Activated T-helper 9 cell treated with anti-CD3 and anti-CD28 coated beads, Interleukin-2, amount 50 U/mL, for 16 hours (primary cell): ENCODE measurements around the gene MAP3K2.
"Not testable (repeated sequence)": the region's sequence is repeated elsewhere in the genome, so short reads cannot be mapped to it uniquely, and the experiment has no call there.

Experiments used
- DNase-seq: peaks from one replicate; pipeline ENCODE4 v3.0.0-alpha.2; 2020; ENCODE audit warnings: low read depth

MAP3K2 gene

GRCh38 chr2:127382831-127383230 lies 4.9 kb downstream of the MAP3K2 start:
- no peak for DNase-seq

- no peak for DNase-seq
Observed at GRCh38 chr2:127381762-127382161, 6.0 kb downstream of the MAP3K2 start.

GRCh38 chr2:127379712-127380355 lies 7.9 kb downstream of the MAP3K2 start:
- DNase-seq = no peak

- DNase-seq = no peak
Observed at GRCh38 chr2:127378720-127379119, 9.1 kb downstream of the MAP3K2 start.

- DNase-seq = no peak
Observed at GRCh38 chr2:127377262-127377661, 10.5 kb downstream of the MAP3K2 start.

- DNase-seq = no peak
Observed at GRCh38 chr2:127376257-127376656, 11.5 kb downstream of the MAP3K2 start.

GRCh38 chr2:127373362-127374083 lies 14.3 kb downstream of the MAP3K2 start:
- DNase-seq = no peak

- DNase-seq = no peak
Observed at GRCh38 chr2:127371037-127371436, 16.7 kb downstream of the MAP3K2 start.

GRCh38 chr2:127370010-127370409 lies 17.8 kb downstream of the MAP3K2 start:
- no peak for DNase-seq

- DNase-seq = no peak
Observed at GRCh38 chr2:127365211-127365643, 22.5 kb downstream of the MAP3K2 start.

GRCh38 chr2:127362971-127363370 lies 24.8 kb downstream of the MAP3K2 start:
- DNase-seq = no peak

- DNase-seq = no peak
Observed at GRCh38 chr2:127361929-127362885, 25.6 kb downstream of the MAP3K2 start.

GRCh38 chr2:127360242-127360641 lies 27.5 kb downstream of the MAP3K2 start:
- no peak for DNase-seq

- DNase-seq = no peak
Observed at GRCh38 chr2:127359520-127359919, 28.3 kb downstream of the MAP3K2 start.

GRCh38 chr2:127358971-127359370 lies 28.8 kb downstream of the MAP3K2 start:
- no peak for DNase-seq

GRCh38 chr2:127358044-127358443 lies 29.7 kb downstream of the MAP3K2 start:
- DNase-seq = no peak

- DNase-seq = no peak
Observed at GRCh38 chr2:127357591-127357990, 30.2 kb downstream of the MAP3K2 start.

- DNase-seq = no peak
Observed at GRCh38 chr2:127356531-127356930, 31.2 kb downstream of the MAP3K2 start.

- DNase-seq = no peak
Observed at GRCh38 chr2:127355407-127356008, 32.3 kb downstream of the MAP3K2 start.

GRCh38 chr2:127353873-127354676 lies 33.7 kb downstream of the MAP3K2 start:
- not testable (repeated sequence) for DNase-seq

- DNase-seq = not testable (repeated sequence)
Observed at GRCh38 chr2:127353223-127353622, 34.6 kb downstream of the MAP3K2 start.
